Measurements from ENCODE around the gene RASA1.
"Not testable (repeated sequence)": the region's sequence is repeated elsewhere in the genome, so short reads cannot be mapped to it uniquely, and the experiment has no call there.

The RASA1 gene

GRCh38 chr5:87267574-87268125 is at the start of gene RASA1:
Gene RASA1 (plus strand): TSS chr5:87267883. CDS start chr5:87268452, 569 bp downstream.
- peak; percentile 92 for DNase-seq

DNA sequence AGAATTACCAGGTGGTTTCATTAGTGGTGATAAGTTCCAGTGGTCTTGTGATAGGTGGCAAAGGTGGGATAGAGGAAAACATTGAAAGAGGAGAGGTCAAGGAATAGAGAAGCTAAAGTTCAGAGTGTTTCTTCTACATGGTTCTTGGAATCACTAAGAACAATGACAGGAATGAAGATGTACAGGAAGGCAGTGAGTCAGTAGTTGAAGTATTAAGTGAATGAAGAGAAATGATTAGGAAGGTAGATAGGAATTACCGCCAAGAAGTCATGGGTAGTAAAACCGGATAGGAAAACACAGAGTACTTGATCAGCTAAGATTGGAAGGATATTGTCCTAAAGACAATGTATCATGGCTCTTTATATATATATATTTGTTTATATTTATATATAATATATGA is 37.9 kb upstream of the RASA1 start:
- DNase-seq = no peak

- DNase-seq = no peak
Measured at GRCh38 chr5:87231037-87231808, 36.5 kb upstream of the RASA1 start.

- no peak for DNase-seq
Measured at GRCh38 chr5:87233143-87233542, 34.5 kb upstream of the RASA1 start.

DNA sequence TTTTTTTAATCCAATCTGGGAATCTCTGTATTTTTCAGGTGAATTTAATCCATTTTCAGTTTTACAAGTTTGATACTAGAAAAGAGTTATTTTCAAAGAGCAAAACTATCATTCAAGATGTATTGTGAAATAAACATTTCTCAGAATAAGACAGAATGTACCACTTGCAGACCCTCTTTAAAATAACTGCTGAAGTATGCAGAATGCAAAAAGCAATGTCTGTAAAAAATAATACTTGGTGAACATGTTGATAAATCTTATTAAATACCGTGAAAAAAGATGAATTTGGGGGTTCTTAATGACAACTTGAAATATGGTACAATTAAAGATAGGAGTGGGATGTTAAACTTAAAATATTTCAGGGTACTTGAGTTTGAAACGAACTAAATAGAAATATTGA is 26.1 kb upstream of the RASA1 start:
- DNase-seq = no peak

DNA sequence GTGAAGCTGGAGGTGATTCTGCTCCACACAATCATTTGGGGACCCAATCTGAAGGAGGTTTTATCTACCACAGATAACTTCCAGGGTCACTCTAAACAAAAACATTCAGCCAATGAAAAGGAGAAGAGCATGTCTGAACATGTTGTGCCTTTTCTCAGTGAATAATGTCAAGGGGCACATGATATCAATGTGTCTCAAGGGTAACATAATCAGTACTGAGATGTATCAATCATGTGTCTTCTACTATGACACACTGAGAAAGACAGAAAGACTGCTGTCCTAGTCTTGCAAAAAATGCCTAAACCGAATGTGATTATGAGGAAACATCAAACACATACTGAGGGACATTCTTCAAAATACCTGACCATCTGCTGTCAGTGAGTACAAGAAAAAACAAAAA is 25.4 kb upstream of the RASA1 start:
- DNase-seq = no peak

GRCh38 chr5:87243161-87243844 is 24.4 kb upstream of the RASA1 start:
- DNase-seq = no peak

- DNase-seq = no peak
Measured at GRCh38 chr5:87245451-87245850, 22.2 kb upstream of the RASA1 start.

DNA sequence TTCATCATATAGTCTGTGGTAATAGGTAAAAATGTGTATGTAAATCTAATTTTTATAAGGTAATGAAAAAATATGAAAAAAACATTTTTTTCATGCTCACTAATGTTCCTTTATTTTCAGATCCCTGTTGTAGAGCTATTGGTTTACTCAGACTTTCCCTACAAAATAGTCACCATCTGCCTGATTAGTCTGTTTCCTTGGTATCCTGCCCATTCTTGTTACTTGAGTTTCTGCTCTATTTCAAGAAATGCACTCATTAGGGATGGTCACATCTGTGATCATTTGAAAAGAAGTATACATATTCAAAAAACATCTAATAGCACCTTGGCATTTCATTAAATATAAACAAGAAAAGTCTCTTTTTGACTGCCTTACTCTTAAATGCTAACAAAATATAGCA is 21.6 kb upstream of the RASA1 start:
- DNase-seq = no peak

GRCh38 chr5:87252283-87252605 is 15.4 kb upstream of the RASA1 start:
- DNase-seq = no peak

DNA sequence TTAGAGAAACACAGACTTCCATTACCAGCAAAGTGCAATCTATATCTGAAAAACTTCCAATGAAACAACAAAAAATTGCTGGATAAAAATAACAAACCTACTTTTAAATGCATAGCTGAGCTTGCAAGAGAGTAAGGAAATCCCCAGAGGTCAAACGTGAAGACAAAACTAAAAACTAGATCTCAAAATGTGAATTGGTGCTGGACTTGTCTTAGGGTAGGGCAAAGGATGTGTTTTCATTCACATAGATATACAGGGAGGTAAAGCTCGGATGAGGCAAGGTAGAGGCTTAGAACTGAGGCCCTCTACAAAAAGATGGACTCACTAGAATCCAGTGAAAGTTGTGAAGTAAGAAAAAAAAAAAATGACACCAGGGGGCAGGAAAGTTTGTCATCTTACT is 13.6 kb upstream of the RASA1 start:
- no peak for DNase-seq

DNA sequence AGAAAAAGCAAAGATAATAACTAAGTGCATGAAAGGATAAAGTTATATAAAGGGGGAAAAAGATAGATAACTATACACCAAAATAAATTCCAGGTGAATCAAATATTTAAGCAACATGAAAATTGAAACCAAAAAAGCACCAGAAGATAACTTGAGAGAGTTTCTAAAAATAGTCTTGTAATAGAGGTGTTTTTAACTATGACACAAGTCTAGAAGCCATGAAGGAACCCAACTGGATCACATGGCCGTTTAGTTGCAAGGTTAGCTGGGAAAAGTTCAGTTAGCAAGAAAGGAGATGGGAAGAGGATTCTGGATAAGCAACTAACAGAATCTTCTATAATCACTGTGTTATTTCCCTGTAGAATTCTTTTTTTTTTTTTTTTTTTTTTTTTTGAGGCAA is 9.2 kb upstream of the RASA1 start:
- DNase-seq = no peak

DNA sequence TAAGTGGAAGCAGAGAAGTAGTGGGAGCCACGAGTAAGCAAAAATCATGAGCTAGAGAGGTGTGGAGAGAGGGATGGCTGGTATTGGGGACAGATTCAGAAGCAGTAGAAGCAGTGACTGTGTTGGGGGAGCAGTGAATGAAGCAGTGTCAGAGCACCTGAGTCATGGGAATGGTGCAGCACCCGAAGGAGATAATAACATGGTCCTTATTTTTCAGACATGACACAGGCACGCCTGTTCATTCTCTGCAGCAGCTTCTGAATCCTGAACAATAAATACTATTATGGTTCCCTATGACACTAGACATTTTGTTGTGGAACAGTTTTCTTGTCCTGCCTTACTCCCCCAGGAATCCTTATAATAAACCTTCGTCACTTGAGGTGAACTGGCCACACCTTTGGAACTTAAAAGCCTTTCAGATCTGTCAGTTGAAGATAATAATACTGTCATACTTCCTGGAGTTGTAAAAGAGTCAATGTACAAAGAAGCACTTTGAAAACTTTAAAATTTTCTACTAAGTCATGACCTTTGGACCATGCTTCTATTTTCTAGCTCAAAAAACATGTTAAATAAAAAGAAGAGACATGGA is 7.0 kb upstream of the RASA1 start:
- no peak for DNase-seq

DNA sequence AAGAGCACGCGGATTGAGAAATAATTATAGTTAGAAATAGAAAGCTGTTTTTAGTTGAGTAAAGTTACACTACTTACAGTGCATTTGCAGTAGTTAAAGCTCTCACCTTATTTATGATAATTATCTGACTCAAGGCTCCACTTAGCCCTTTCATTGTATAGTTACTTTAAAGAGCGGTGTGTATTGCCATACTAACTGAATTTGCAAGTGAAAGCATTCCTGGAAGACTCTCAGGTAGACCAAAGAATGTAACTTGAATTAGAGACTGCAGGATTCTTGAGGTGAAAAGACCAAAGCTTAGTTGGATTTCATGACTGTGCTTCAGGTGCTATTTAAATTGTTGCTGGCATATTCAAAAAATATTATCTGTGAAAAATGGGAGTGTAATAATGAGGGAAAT is 4.2 kb upstream of the RASA1 start:
- no peak for DNase-seq

GRCh38 chr5:87266914-87267573 is 639 bp upstream of the RASA1 start:
- DNase-seq = no peak

DNA sequence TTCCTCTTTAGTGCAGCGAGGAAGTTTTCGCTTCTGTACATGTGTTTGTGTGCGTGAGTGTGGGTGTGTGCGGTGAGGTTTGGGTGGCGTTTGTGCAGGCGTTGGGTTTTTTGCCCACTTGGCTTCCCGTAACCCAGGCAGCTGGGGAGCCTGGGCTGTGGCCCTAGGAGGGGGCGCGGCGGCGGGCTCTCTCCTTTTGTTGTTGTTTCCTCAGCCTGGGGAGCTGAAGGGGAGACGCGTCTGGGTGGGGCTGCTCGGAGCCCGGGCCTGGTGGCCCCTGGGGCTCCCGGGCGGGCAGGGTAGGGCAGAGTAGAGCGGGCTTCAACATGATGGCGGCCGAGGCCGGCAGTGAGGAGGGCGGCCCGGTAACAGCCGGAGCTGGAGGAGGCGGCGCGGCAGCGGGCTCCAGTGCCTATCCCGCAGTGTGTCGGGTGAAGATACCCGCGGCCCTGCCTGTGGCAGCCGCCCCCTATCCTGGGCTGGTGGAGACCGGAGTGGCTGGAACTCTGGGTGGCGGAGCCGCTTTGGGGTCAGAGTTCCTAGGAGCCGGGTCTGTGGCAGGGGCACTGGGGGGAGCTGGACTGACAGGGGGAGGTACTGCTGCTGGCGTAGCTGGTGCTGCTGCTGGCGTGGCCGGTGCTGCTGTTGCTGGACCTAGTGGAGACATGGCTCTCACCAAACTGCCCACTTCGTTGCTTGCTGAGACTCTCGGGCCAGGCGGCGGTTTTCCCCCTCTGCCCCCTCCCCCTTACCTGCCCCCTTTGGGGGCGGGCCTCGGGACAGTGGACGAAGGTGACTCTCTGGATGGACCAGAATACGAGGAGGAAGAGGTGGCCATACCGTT is 665 bp downstream of the RASA1 start:
- DNase-seq = peak; percentile 59

GRCh38 chr5:87268970-87269377 is 1.3 kb downstream of the RASA1 start:
- DNase-seq = no peak

GRCh38 chr5:87270888-87271287 is 3.2 kb downstream of the RASA1 start:
- not testable (repeated sequence) for DNase-seq

DNA sequence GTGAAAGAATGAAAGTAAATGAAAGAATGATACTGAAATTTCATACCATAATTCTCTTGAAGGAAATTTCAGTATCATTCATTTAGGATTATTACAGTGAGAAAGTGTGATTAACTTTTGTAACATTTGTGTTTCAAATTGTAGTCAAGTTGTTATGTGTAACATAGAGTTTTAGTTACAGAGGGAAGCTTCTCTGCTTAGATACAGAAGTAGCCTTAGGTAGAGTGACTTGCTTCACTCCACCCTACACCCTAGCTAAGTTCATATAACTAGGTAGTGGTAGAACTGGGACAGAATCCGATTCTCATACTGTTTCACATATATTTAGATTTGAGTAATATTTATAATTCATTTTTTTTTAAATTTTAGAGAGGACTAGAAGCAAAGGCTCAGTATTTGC is 9.0 kb downstream of the RASA1 start:
- DNase-seq = no peak

DNA sequence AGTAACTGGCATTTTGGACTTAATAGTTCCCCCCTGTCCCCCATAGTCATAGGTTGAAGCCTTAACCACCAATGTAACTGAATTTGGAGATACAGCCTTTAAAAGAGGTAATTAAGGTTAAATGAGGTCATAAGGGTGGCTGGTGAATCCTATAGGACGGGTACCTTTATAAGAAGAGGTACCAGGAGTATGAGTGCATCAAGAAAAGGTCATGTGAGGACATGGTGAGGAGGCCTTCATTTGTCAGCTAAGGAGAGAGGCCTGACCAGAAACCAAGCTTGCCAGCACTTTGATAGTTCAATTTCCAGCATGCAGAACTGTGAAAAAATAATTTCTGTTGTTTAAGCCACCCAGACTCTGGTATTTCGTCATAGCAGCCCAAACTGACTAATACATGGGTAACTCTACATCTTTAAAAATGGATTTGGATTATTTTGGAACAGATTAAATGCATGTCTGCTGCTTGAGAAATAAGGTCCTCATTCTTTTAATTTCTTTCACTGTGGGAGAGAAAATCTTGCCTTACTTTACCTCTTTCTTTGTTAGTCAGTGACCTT is 9.7 kb downstream of the RASA1 start:
- no peak for DNase-seq

GRCh38 chr5:87278590-87279100 is 11.0 kb downstream of the RASA1 start:
- DNase-seq = no peak

- no peak for DNase-seq
Measured at GRCh38 chr5:87282269-87282668, 14.6 kb downstream of the RASA1 start.

Data from NCI-H2029 (cell line).